OCI-LY7 (cell line): ENCODE results near the gene CRYBG1. TPM values are rescaled to one million over a fixed set of nuclear protein-coding genes. Genes with fewer than 3 reads are reported as not detected.

Experiments used
- BruUV-seq: library from RNA; stranded (reverse); fragments of 400-500 nt; replicated peaks from 2 replicates; lab custom pipeline; 2021; lab: Mats Ljungman, UMichigan
- CTCF ChIA-PET: fragments of 300-600 bp; sonication (Branson Sonifier 250); formaldehyde crosslinking; loops from one replicate; lab custom pipeline; 2022; ENCODE audit warnings: antibody characterized with exemption; ENCODE audit not compliant: unreplicated experiment; lab: Charles Lee
- POLR2A ChIA-PET: fragments of 300-600 bp; sonication (Branson Sonifier 250); formaldehyde crosslinking; loops from one replicate; lab custom pipeline; 2022; ENCODE audit warnings: antibody characterized with exemption; lab: Charles Lee
- DNase-seq: peaks from one replicate; pipeline ENCODE4 v3.0.0-alpha.2; 2015; ENCODE audit warnings: low spot score
- H2AFZ ChIP-seq: fragments of 200-600 bp; sonication (generic), shearing (Covaris generic); 2 replicates; pipeline ENCODE4 v1.6.1; 2014; ENCODE audit warnings: mild to moderate bottlenecking, antibody characterized with exemption, low read length, moderate library complexity
- H3K27ac ChIP-seq: fragments of 200-600 bp; sonication (generic); 2 replicates; pipeline ENCODE4 v1.5.1; 2014; ENCODE audit warnings: mixed run types, low read depth, mild to moderate bottlenecking, moderate library complexity, low read length, inconsistent platforms; ENCODE audit not compliant: poor library complexity, severe bottlenecking
- H3K36me3 ChIP-seq: fragments of 200-600 bp; sonication (generic); 2 replicates; pipeline ENCODE4 v1.6.1; 2014; ENCODE audit warnings: mild to moderate bottlenecking, antibody characterized with exemption, low read length, moderate library complexity, mixed read lengths; ENCODE audit not compliant: insufficient read depth
- H3K4me1 ChIP-seq: fragments of 200-600 bp; sonication (generic); 2 replicates; pipeline ENCODE4 v1.5.1; 2014; ENCODE audit warnings: mild to moderate bottlenecking, low read length; ENCODE audit not compliant: insufficient read depth, poor library complexity, severe bottlenecking
- H3K4me2 ChIP-seq: fragments of 200-600 bp; sonication (generic); 2 replicates; pipeline ENCODE4 v1.6.1; 2014; ENCODE audit warnings: mild to moderate bottlenecking, low read length
- H3K4me3 ChIP-seq: fragments of 200-600 bp; sonication (generic); 2 replicates; pipeline ENCODE4 v1.5.1; 2014; ENCODE audit warnings: mild to moderate bottlenecking, low read depth, low read length; ENCODE audit not compliant: poor library complexity, severe bottlenecking
- H3K79me2 ChIP-seq: fragments of 200-600 bp; sonication (generic); 2 replicates; pipeline ENCODE4 v1.6.1; 2016; ENCODE audit warnings: low read depth, mild to moderate bottlenecking, low read length, moderate library complexity, mixed read lengths; ENCODE audit not compliant: insufficient read depth
- H3K9me2 ChIP-seq: fragments of 200-600 bp; sonication (generic); 2 replicates; pipeline ENCODE4 v1.6.1; 2016; ENCODE audit warnings: mild to moderate bottlenecking, low read length, mixed read lengths; ENCODE audit not compliant: insufficient read depth
- H3K9me3 ChIP-seq: fragments of 200-600 bp; sonication (generic); 2 replicates; pipeline ENCODE4 v1.6.1; 2014; ENCODE audit warnings: mild to moderate bottlenecking, mixed run types, low read length, mixed read lengths
- H4K20me1 ChIP-seq: fragments of 200-600 bp; sonication (generic); 2 replicates; pipeline ENCODE4 v1.6.1; 2014; ENCODE audit warnings: mild to moderate bottlenecking, antibody characterized with exemption, low read length, moderate library complexity, mixed read lengths; ENCODE audit not compliant: insufficient read depth
- CTCF ChIP-seq: fragments of 200-600 bp; sonication (generic); conservative IDR thresholded peaks from 2 replicates; pipeline ENCODE4 v1.5.1; 2014; ENCODE audit warnings: mild to moderate bottlenecking, antibody characterized with exemption, low read length, moderate library complexity, mixed read lengths
- EZH2phosphoT487 ChIP-seq: fragments of 200-600 bp; sonication (generic); IDR thresholded peaks from 2 replicates; pipeline ENCODE4 v1.6.1; 2018; ENCODE audit warnings: low read depth, borderline replicate concordance, mild to moderate bottlenecking, mixed run types, antibody characterized with exemption, low read length, moderate library complexity, mixed read lengths
- intact Hi-C: fragments of 100-400 bp; cut with micrococcal nuclease; formaldehyde crosslinking; loops from one replicate; pipeline ENCODE4 v1.10.0; 2022; ENCODE audit not compliant: unreplicated experiment
- total RNA-seq, 2 experiments: library from RNA; depleted of rRNA in 1 of 2; stranded (reverse); fragments of >200 nt in 1 of 2; shearing (Covaris generic) in 1 of 2; gene quantifications; 2 replicates each; pipeline ENCODE4 v1.2.3, GENCODE V29; 2014 to 2022

Gene CRYBG1
- total RNA-seq, 2 experiments from 2014 or later, result 41.7 to 66.2 TPM

DNA sequence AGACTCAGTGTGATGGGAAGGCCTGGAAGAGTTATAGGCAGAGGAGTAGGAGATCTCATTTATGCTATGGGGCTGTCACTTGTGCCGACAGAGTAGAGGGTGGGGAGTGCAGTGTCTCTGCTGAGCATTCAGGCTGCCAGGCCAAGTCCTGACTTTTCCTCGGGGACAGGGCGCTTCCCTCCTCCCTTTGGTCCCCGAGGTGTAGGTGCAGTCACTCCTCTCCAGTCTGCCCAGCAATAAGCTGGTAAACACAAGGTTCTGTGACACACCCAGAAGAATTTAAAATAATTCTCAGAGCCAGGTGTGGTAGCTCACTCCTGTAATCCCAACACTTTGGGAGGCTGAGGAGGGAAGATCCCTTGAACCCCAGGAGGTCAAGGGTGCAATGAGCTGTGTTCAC lies 109.4 kb downstream of the CRYBG1 start:
- BruUV-seq, result no TSS peak
- Histone ChIP-seq H3K79me2 (no peaks in the 10 kb centered on the region), H4K20me1 (no peaks in the 10 kb centered on the region), H2AFZ (no peak overlapping the region), H3K27ac (no peak overlapping the region), H3K4me2 (no peak overlapping the region), H3K9me3 (no peaks in the 10 kb centered on the region), H3K4me3 (no peak overlapping the region), H3K9me2 (no peaks in the 10 kb centered on the region), H3K4me1 (no peaks in the 10 kb centered on the region), H3K36me3 (no peaks in the 10 kb centered on the region)
- POLR2A ChIA-PET, result interaction anchor here (0.8 to 1.2 kb wide), 3 partner anchors 8 to 379 kb away, joined by 3 to 5 read pairs (median 3); no protein-coding TSS in a partner anchor
- CTCF ChIA-PET, result no interaction called here
- TF ChIP-seq EZH2phosphoT487 (no peak), CTCF (no peak)
- intact Hi-C loops, result no loop called here
- DNase-seq, result no peak

DNA sequence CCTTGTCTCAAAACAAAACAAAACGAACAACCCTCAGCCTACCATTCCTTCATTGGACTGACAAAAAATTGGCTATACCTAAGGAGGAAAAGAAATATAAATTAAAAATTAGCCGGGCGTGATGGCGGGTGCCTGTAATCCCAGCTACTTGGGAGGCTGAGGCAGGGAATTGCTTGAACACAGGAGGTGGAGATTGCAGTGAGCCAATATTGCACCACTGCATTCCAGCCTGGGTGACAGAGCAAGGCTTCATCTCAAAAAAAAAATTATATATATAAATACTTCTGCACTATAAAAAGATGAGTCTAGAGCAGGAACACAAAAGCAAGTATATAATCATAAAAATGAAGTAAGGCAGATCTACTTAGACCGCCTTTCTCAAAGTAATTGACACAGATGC lies 109.8 kb downstream of the CRYBG1 start:
- intact Hi-C loops, result no loop called here
- Histone ChIP-seq H3K27ac (no peak overlapping the region), H3K9me3 (no peaks in the 10 kb centered on the region), H3K79me2 (no peaks in the 10 kb centered on the region), H4K20me1 (no peaks in the 10 kb centered on the region), H3K4me2 (no peak overlapping the region), H3K9me2 (no peaks in the 10 kb centered on the region), H3K36me3 (no peaks in the 10 kb centered on the region), H3K4me1 (no peaks in the 10 kb centered on the region), H3K4me3 (no peak overlapping the region), H2AFZ (no peak overlapping the region)
- CTCF ChIA-PET, result no interaction called here
- no peak for TF ChIP-seq EZH2phosphoT487
- TF ChIP-seq CTCF, result no peak
- no TSS peak for BruUV-seq
- POLR2A ChIA-PET, result interaction anchor here (0.8 to 1.2 kb wide), 2 partner anchors 36 to 379 kb away, joined by 3 read pairs; no protein-coding TSS in a partner anchor
- DNase-seq, result no peak

GRCh38 chr6:106470811-106471210 lies 110.3 kb downstream of the CRYBG1 start:
- Histone ChIP-seq H3K4me3 (no peak overlapping the region), H3K36me3 (no peaks in the 10 kb centered on the region), H3K79me2 (no peaks in the 10 kb centered on the region), H2AFZ (no peak overlapping the region), H3K9me3 (no peaks in the 10 kb centered on the region), H4K20me1 (no peaks in the 10 kb centered on the region), H3K27ac (no peak overlapping the region), H3K4me1 (no peaks in the 10 kb centered on the region), H3K4me2 (no peak overlapping the region), H3K9me2 (no peaks in the 10 kb centered on the region)
- ChIA-PET CTCF (no interaction called here), POLR2A (no interaction called here)
- intact Hi-C loops, result no loop called here
- TF ChIP-seq CTCF, result no peak
- DNase-seq, result no peak
- BruUV-seq, result no TSS peak
